CD4-positive, alpha-beta T cell treated with Interleukin-17A for 1 hour (primary cell): ENCODE measurements around the gene LCE7A.

ENCODE experiments used
- DNase-seq: peaks from one replicate; pipeline ENCODE4 v3.0.0-alpha.2; 2020

LCE7A gene

DNA sequence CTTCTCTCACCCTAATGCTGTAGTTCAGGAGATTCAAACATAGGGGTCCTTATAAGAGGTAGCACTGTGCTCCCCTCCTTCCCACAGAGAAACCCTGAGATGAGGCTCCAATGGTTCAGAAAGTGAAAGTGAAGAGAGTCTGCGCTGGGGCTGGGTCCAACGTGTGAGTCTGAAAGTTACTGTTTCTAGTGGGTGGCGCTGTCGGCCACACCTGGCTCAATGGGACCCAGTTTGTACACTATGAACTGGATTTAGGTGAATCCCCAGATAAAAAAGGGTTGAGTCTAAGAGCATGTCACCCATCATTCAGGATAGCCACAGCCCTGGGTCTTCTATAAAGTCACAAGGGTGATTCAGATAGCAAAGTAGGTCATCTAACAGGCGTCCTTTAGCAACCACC is 21.1 kb downstream of the LCE7A start:
- no peak for DNase-seq

DNA sequence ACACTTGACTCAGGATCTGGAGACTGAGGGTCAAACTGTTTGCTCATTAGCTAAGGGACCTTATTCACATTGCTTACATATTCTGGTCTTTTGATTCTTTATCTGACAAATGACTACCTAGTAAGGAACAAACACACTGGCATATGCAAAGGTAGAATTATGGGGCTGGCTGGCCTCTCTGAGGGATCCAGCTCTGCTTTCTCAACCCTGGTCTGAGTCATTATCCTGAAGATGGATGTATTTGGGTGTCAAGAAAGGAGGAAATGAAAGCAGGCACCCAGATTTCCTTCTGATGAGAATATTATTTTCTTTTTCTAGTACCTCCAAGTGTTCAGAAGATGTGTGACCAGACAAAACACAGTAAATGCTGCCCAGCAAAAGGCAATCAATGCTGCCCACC is 24.3 kb downstream of the LCE7A start:
- DNase-seq, result no peak

DNA sequence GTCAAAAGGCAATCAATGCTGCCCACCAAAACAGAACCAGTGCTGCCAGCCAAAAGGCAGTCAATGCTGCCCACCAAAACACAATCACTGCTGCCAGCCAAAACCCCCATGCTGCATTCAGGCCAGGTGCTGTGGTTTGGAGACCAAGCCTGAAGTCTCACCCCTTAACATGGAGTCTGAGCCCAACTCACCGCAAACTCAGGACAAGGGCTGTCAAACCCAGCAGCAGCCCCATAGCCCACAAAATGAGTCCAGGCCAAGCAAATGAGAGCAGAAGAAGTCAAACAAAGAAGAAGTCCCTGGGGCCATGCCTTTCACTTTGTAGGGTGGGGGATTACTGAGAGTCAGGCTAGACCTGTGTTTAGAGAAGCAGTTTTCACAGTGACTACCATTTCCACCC is 24.7 kb downstream of the LCE7A start:
- no peak for DNase-seq

- no peak for DNase-seq
Measured at GRCh38 chr1:152884966-152885624, 25.3 kb downstream of the LCE7A start.

GRCh38 chr1:152886085-152886484 is 26.3 kb downstream of the LCE7A start:
- DNase-seq, result no peak

- DNase-seq, result no peak
Measured at GRCh38 chr1:152886758-152887409, 27.1 kb downstream of the LCE7A start.

DNA sequence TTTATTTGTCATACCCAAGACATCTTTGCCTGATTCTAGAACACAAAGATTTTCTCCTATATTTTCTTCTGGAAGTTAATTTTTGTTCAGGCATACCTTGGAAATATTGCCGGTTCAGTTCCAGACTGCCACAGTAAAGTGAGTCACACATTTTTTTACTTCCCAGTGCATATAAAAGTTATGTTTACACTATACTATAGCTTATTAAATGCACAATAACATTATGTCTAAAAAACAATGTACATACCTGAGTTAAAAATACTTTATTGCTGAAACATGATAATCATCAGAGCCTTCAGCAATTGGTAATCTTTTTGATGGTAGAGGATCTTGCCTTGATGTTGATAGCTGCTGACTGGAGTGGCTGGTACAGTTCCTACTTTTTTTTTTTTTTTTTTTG is 28.3 kb downstream of the LCE7A start:
- no peak for DNase-seq

DNA sequence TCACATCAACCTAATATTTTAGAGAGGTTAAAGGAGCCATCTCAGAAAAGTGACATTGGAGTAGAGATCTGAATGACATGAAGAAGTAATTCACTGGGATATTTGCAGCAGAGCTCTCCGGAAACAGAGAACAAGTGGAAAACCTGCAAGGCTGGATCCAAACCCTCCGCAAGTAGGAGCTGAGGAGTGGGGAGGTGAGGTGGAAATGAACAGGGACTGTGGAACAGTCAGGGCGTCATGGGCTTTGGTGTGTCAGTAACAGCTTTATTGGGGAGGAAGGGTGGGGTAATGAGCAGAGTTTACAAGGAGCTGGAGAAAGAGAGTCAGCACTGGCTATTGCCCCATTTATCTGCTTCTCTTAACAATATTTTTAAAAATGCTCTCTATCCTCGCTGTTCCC is 39.2 kb downstream of the LCE7A start:
- DNase-seq, result no peak

DNA sequence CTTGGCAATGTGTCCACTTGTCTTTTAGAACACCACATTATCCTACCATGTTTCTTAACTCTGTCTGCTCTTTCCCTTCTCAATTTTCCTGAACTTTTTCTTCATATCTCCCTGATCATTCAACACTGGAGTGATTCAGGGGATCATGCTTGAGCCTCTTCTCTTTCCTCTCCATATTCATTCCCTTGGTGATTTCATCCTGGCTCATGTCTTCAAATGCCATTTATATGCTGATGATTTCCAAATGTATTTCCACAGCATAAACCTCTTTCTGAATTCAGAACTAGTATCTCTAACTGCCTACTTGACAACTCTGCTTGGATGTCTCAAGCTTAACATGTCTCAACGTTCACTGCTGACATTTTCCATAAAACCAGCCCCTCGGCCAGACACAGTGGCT is 40.1 kb downstream of the LCE7A start:
- no peak for DNase-seq

DNA sequence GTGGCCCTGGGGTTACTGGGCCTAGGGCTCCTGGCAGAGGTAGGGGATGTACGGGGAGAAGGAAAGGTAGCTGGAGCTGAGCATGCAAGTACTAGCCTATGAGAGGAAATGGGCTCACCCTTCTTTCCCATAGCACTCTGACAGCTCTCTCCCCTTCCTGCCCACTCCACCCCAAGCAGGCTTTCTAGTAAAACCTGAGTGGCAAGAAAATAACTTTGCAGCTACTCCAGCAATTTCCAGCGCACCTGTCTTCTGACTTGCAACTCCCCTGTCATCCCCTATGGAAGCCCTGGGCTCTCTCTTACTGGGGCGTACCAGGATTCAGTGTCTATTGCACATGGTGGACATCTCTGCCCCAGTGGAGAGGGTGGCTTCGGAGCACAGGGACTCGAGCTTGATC is 41.8 kb downstream of the LCE7A start:
- DNase-seq, result no peak

DNA sequence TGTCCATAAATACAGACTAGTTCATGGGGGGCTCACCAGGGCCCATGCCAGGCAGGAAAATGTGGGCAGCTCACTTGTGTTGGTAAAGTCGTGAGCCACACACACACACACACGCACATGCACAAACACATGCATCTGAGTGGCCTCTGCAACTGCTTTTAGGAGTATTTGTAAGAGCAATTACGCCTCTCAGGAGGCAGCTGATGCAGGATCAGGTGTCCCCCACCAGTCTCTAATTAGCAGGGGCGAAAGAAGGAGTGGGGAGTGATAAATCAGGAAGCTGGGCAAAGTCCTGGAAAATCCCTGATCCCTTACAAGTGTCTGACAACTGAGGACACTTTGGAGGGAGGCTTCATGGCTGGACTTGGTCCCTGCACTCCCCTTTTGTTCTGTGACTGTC is 42.8 kb downstream of the LCE7A start:
- no peak for DNase-seq

DNA sequence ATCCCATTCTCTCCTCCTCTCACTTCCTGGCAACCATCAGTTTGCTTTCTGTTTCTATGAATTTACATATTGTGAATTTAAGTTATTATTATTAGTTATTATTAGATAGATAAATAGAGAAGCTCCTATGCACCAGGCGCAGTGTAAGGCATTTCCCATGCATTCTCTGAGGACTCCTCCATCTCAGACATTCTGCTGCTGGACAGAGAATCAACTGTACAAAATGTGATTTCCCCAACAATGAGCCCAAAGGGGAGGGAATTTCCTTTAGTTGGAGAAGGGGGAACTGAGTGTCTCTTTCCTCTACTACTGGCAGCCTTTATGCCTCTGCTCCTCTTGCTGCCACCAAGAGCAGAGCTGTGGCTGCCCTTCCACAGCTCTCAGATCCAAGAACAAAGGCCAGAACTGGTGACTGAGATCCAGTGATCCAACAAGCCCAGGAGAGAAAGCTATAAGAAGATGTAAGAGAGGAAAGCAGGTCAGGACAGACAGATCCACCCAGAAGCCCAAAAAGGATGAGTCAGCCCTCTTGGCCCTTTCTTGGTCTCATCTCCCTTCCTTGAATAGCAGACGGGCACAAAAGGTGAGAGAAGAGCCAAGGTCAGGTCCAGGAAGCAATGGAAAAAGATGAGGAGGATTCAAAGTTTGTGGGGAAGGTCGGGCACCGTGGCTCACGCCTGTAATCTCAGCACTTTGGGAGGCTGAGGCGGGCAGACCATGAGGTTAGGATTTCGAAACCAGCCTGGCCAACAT is 45.1 kb downstream of the LCE7A start:
- no peak for DNase-seq

DNA sequence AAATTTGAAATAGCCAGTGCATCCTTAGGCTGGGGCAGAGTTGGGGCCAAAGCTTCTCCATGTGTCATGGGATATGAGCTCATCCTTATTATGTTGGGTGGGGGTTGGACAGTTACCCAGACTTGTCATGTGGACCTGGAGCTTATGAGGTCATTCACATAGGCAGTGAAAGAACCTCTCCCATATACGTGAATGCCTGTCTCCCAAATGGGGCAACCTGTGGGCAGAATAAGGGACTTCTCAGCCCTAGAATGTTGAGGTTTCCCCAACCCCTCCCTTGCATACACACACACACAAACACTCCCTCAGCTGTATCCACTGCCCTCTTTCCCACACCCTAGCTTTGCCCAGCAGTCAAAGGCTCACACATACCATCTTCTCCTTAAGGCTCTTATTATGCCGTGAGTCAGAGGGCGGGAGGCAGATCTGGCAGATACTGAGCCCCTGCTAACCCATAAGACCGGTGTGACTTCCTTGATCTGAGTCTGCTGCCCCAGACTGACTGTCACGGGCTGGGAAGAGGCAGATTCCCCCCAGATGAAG is 46.3 kb downstream of the LCE7A start:
- DNase-seq, result no peak

GRCh38 chr1:152907686-152908601 is 48.1 kb downstream of the LCE7A start, which contains the start of gene IVL:
TSS of gene IVL (plus strand) at chr1:152908546. CDS start at chr1:152909798, 1,252 bp downstream.
- no peak for DNase-seq

DNA sequence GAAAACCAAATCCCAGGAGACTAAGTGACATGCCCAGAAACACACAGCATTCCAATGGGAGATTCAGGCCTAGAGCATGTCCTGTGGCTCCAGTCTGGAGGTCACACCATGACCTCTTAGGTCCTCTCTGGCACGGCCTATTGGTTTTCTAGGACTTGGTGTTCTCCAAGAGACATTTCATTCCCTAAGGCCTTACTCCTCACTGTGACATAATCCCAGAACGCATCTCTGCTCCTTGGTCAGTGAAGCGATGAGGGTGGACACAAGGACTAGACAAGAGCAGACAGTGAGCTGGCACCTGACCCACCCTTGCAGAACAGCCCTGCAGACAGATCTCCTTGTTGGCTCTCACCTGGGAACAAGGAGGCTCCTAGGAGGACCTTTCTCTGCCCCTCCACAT is 49.4 kb downstream of the LCE7A start:
- no peak for DNase-seq
